Measurements from ENCODE around the gene LIN54. TPM values are rescaled to one million over a fixed set of nuclear protein-coding genes. Genes with fewer than 3 reads are reported as not detected.
"Not testable (repeated sequence)": the region's sequence is repeated elsewhere in the genome, so short reads cannot be mapped to it uniquely, and the experiment has no call there.

Gene LIN54
- total RNA-seq, 1 donor from 2014 or later = 7.4 TPM

GRCh38 chr4:82969414-82969813, 41.2 kb downstream of the LIN54 start:
- DNase-seq (no peak), ATAC-seq (ENCODE audit: poor library complexity) (no peak)
- intact Hi-C loops (cut with DNase I) = no loop called here

DNA sequence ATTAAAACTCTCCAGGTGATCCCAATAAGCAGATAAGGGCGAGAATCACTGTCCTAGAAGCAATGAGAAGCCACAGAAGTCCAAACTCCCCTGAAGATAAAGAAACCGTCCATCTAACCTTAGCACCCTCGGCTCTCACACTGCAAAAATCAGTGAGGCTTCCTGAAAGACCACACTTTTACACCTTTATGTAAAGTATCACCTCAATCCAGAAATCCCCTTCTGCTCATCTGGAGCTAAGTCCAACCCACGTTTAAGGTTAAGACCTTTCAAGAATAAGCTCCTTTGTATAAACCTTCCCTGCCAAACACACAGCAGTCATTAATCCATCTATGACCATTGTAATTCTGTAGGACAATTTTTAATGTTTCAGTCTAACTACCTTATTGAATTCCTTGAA, 41.7 kb downstream of the LIN54 start:
- intact Hi-C loops (cut with DNase I) = no loop called here
- ATAC-seq (ENCODE audit: poor library complexity) = no peak
- no peak for DNase-seq

GRCh38 chr4:82965763-82966162, 44.9 kb downstream of the LIN54 start:
- DNase-seq (no peak), ATAC-seq (ENCODE audit: poor library complexity) (no peak)
- intact Hi-C loops (cut with DNase I) = no loop called here

DNA sequence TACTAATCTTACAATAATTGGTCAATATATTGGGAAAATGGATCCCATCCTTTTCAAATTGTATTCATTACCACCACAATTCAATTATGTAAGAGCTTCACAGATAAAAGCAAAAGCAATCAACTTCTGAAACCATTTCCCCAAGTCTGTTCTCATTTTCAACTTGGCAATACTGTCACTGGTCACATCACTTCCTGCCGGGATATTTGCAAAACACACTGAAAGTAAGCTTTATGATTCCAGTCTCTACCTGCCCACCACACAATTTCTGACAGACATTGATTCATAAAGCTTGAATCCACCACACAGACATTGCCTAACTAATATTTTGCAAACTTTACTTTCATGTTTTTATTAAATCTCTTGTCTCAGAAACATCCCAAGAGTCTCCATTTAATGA, 53.6 kb downstream of the LIN54 start:
- intact Hi-C loops (cut with DNase I) = no loop called here
- DNase-seq = no peak
- no peak for ATAC-seq (ENCODE audit: poor library complexity)

DNA sequence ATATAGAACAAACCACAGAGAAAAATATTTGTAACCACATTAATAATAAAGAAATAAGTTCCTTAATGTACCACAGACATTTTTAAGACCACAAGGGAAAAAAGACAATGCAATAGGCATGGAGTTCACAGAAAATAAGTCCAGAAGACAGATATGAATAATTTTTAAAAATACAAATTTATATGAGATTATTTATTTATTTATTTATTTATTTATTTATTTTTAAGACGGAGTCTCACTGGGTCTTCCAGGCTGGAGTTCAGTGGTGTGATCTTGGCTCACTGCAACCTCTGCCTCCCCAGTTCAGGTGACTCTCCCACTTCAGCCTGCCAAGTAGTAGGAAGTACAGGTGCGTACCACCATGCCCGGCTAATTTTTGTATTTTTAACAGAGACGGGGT, 56.4 kb downstream of the LIN54 start:
- ATAC-seq (ENCODE audit: poor library complexity) = no peak
- intact Hi-C loops (cut with DNase I) = no loop called here

GRCh38 chr4:82951196-82951595, 59.4 kb downstream of the LIN54 start:
- no peak for ATAC-seq (ENCODE audit: poor library complexity)
- intact Hi-C loops (cut with DNase I) = no loop called here
- no peak for DNase-seq

More for the DNA sequence above, 56.4 kb downstream of the LIN54 start:
- no peak for DNase-seq

DNA sequence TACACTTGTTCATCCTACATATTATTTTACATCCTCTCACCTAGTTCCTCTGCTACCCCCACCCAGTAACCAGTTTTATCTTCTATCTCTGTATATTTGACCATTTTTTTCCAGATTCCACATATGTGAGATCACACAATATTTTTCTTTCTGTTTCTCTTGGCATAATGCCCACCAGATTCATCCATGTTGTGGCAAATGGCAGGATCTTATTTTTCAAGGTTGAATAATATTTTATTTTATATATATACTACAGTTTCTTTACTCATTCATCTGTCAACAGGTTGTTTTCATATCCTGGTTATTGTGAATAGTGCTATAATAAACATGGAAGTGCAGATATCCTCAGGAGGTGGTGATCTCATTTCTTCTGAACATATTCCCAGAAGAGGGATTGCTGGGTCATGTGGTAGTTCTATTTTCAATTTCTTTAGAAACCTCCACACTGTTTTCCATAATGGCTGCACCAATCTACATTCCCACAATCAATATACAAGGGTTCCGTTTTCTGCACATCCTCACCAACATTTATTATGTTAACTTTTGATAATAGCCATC, 61.9 kb downstream of the LIN54 start:
- no peak for DNase-seq
- no peak for ATAC-seq (ENCODE audit: poor library complexity)
- intact Hi-C loops (cut with DNase I) = no loop called here

DNA sequence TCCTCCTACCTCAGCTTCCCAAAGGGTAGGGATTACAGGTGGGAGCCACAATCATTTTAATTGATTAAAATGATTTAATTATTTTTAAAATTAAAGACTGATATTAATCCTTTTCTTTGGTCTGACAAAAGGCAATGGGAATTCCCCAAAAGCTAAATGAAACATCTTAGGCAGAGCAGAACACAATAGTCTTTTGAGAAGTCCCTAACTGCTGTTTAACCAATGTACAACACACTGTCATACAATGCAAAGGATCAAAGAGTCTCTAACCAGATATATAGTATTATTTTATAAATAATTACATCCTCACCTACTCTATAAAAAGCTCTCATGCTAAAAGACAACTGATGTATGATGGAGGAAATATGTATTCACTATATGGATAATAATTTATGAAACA, 63.1 kb downstream of the LIN54 start:
- no peak for ATAC-seq (ENCODE audit: poor library complexity)
- intact Hi-C loops (cut with DNase I) = no loop called here
- no peak for DNase-seq

GRCh38 chr4:82939414-82939813, 71.2 kb downstream of the LIN54 start:
- intact Hi-C loops (cut with DNase I) = no loop called here
- no peak for ATAC-seq (ENCODE audit: poor library complexity)

DNA sequence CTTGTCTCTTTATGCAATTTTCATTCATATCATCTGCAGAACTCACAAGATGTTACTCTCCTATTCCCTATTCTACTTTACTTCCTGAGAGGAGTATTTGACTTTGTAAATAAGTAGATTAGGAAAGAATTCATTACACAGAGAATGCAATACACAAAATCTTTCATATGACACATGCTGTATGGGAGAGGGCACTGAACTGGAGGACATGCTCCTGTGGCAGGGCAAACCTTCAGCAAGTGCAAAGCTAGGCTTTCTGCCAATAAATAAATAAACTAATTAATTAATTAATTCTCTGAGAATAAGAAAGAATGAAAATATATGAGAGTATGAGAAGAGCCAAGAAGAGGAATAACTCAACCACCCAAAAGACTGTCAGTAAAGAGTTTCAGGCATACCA, 76.2 kb downstream of the LIN54 start:
- intact Hi-C loops (cut with DNase I) = no loop called here
- DNase-seq (no peak), ATAC-seq (ENCODE audit: poor library complexity) (no peak)

More at GRCh38 chr4:82939414-82939813, 71.2 kb downstream of the LIN54 start:
- no peak for DNase-seq

DNA sequence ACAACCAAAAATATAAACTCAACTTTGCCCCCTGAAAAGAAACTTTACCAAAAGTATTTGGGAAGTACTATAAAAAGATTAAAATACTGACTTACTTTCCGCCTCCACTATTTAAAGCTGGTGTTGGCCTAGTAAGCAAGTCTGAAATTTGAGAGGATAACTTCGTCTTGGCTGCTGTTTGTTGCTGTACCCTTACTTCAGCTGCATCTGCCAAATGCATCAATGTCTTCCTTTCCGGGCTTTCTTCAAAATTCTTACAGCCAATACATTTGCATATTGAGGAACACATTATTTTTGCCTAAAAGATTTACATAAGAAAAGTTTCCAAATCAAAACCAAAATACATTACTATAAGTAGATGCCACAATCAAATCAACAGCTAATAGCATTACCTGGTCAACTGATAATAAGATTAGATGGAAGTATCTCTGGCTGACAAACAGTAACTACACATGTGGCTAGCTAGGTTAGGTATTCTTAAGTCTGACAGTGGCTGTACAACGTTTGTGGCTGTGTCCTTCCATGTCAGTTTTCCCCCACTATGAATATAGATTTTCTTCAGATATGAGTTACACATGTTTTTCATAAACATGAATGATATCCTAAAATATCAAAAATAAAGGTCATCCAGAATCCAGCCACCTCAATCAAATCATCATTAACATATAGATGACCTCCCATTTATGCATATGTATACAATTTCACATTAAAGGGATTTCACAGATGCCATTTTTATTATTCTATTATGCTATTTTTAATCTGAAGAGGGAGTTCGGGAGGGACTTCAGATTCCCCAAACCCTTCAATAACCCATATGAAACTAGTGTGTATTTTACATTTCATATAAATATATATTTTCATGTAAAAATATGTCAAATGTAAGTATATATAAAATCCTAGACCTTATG, 79.5 kb downstream of the LIN54 start:
- DNase-seq = no peak
- ATAC-seq (ENCODE audit: poor library complexity) = no peak
- intact Hi-C loops (cut with DNase I) = no loop called here

- ATAC-seq (ENCODE audit: poor library complexity) = no peak
- DNase-seq = no peak
- intact Hi-C loops (cut with DNase I) = no loop called here
Measured at GRCh38 chr4:82921795-82922194, 88.8 kb downstream of the LIN54 start.

GRCh38 chr4:82919386-82919785, 91.2 kb downstream of the LIN54 start:
- DNase-seq = no peak
- ATAC-seq (ENCODE audit: poor library complexity) = no peak
- intact Hi-C loops (cut with DNase I) = no loop called here

- no peak for ATAC-seq (ENCODE audit: poor library complexity)
- intact Hi-C loops (cut with DNase I) = no loop called here
Measured at GRCh38 chr4:82918091-82918490, 92.5 kb downstream of the LIN54 start.

GRCh38 chr4:82913968-82914367, 96.7 kb downstream of the LIN54 start:
- intact Hi-C loops (cut with DNase I); DNase-seq; ATAC-seq (ENCODE audit: poor library complexity): not testable (repeated sequence)

More at GRCh38 chr4:82918091-82918490, 92.5 kb downstream of the LIN54 start:
- no peak for DNase-seq

GRCh38 chr4:82913305-82913704, 97.3 kb downstream of the LIN54 start:
- DNase-seq (no peak), ATAC-seq (ENCODE audit: poor library complexity) (no peak)
- intact Hi-C loops (cut with DNase I) = no loop called here

DNA sequence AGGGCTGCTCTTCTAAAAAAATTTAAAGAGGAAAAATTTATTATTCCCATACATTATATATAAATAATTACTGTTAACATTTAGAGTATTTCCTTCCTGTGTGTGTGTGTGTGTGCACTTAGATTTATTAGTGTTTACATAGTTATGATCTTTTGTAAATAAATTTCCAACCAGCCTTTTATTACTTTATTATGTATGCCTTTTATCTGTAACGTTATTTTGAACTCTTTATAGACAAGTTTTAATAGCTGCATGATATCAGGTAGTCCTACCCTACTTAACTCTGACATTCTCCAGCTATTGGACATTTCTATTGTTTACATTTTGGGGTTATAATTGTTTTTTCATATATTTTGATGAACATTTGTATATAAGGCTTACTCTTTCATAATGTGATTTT, 101.3 kb downstream of the LIN54 start:
- DNase-seq (no peak), ATAC-seq (ENCODE audit: poor library complexity) (no peak)
- intact Hi-C loops (cut with DNase I) = loop anchor here (10.0 kb wide), 1 partner anchor 125 kb away; the partner anchor contains the start of gene COPS4

DNA sequence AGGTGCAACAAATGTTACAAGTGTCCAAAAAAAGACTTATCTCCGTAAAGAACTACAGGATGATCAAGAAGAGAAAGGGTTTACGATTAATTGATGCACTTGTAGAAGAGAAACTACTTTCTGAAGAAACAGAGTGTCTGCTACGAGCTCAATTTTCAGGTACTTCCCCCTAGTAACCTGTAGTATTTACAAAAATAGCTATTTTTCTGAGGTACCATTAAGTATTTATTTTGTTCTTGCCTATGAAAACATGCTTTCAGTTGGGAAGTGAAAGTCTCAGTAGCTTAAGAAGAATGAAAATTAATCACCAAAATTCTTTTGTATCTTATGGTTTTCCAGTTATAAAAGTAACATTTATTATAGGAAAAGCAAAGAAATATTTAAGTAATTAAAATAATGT, 104.2 kb downstream of the LIN54 start:
- ATAC-seq (ENCODE audit: poor library complexity) = no peak
- no peak for DNase-seq
- intact Hi-C loops (cut with DNase I) = loop anchor here (10.0 kb wide), 1 partner anchor 128 kb away; the partner anchor contains the start of gene COPS4

- ATAC-seq (ENCODE audit: poor library complexity) (no peak), DNase-seq (no peak)
- intact Hi-C loops (cut with DNase I) = loop anchor here (10.0 kb wide), 1 partner anchor 130 kb away; the partner anchor contains the start of gene COPS4
Measured at GRCh38 chr4:82905205-82905604, 105.4 kb downstream of the LIN54 start.

DNA sequence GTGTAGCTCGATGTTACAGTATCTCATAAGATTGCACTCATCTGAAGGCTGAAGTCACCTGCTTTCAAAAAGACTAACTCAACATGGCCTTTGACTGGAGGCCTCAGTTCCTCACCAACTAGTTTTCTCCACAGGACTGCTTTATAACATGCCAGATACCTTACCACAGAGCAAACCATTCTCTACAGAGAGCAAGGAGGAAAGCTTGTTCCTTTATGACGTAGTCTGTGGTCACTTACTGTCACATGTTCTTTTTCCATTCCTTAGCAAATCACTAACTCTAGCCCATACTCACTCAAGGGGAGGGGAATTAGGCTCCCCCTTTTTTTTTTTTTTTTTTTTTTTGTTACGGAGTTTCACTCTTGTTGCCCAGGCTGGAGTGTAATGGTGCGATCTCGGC, 106.9 kb downstream of the LIN54 start:
- intact Hi-C loops (cut with DNase I) = loop anchor here (10.0 kb wide), 1 partner anchor 131 kb away; the partner anchor contains the start of gene COPS4
- DNase-seq (no peak), ATAC-seq (ENCODE audit: poor library complexity) (no peak)

Measured in Right ventricle myocardium superior (tissue), 1 donor.